Liver (tissue), 9 donors: ENCODE measurements around the gene EVI5. TPM values are rescaled to one million over a fixed set of nuclear protein-coding genes. Genes with fewer than 3 reads are reported as not detected.

ENCODE experiments used
- DNase-seq: peaks from one replicate; pipeline ENCODE4 v3.0.0-alpha.2; 2017; ENCODE audit warnings: low spot score
- H3K27ac ChIP-seq, 2 donors: one replicate each; pipeline ENCODE4 v1.7.0; 2013; ENCODE audit warnings: inconsistent platforms in 2 of 2, low read length in 2 of 2, control low read depth in 1 of 2, low read depth in 1 of 2, mild to moderate bottlenecking in 1 of 2
- H3K27me3 ChIP-seq, 4 donors: one replicate each; pipeline versions ENCODE4 v1.6.1 to v1.7.0; 2013; ENCODE audit warnings: low read length in 3 of 4, inconsistent platforms in 1 of 4, mild to moderate bottlenecking in 1 of 4, moderate library complexity in 1 of 4; ENCODE audit not compliant: control insufficient read depth in 4 of 4, insufficient read depth in 4 of 4
- H3K36me3 ChIP-seq, 4 donors: one replicate each; pipeline versions ENCODE4 v1.6.1 to v1.7.0; 2013; ENCODE audit warnings: low read length in 3 of 4, mild to moderate bottlenecking in 3 of 4, low read depth in 1 of 4, moderate library complexity in 1 of 4; ENCODE audit not compliant: control insufficient read depth in 4 of 4, insufficient read depth in 3 of 4
- H3K4me1 ChIP-seq, 4 donors: one replicate each; pipeline versions ENCODE4 v1.6.1 to v1.7.0; 2013; ENCODE audit warnings: low read length in 3 of 4, mild to moderate bottlenecking in 3 of 4, moderate library complexity in 1 of 4; ENCODE audit not compliant: control insufficient read depth in 4 of 4, insufficient read depth in 4 of 4
- H3K4me3 ChIP-seq, 3 donors: one replicate each; pipeline versions ENCODE4 v1.6.1 to v1.7.0; 2013; ENCODE audit warnings: low read length in 3 of 3, control low read depth in 1 of 3, low read depth in 1 of 3, mild to moderate bottlenecking in 1 of 3
- H3K9ac ChIP-seq, 2 donors: one replicate each; pipeline ENCODE4 v1.7.0; 2013; ENCODE audit warnings: low read length in 2 of 2, mild to moderate bottlenecking in 2 of 2, moderate library complexity in 2 of 2, control low read depth in 1 of 2, low read depth in 1 of 2
- H3K9me3 ChIP-seq, 4 donors: one replicate each; pipeline versions ENCODE4 v1.6.1 to v1.7.0; 2013; ENCODE audit warnings: low read length in 3 of 4; ENCODE audit not compliant: control insufficient read depth in 4 of 4
- ATF3 ChIP-seq: IDR thresholded peaks from 2 replicates; pipeline ENCODE4 v1.6.1; 2016; ENCODE audit warnings: antibody characterized with exemption
- CTCF ChIP-seq: fragments of 150-350 bp; IDR thresholded peaks from 2 replicates; pipeline ENCODE4 v1.5.1; 2017; ENCODE audit warnings: improper control_type of control experiment, low read depth, low read length; ENCODE audit not compliant: missing input control
- EGR1 ChIP-seq, 2 donors: IDR thresholded peaks; 2 replicates each; pipeline ENCODE4 v1.6.1; 2016 to 2018; ENCODE audit warnings: antibody characterized with exemption in 2 of 2, low read depth in 2 of 2
- FOXA1 ChIP-seq: IDR thresholded peaks from 2 replicates; pipeline ENCODE4 v1.6.1; 2016; ENCODE audit warnings: antibody characterized with exemption
- FOXA2 ChIP-seq: IDR thresholded peaks from 2 replicates; pipeline ENCODE4 v1.6.1; 2016; ENCODE audit warnings: antibody characterized with exemption
- GABPA ChIP-seq, 2 donors: IDR thresholded peaks in 1 of 2; conservative IDR thresholded peaks in 1 of 2; 2 replicates each; pipeline ENCODE4 v1.6.1; 2016; ENCODE audit warnings: antibody characterized with exemption in 2 of 2, mild to moderate bottlenecking in 1 of 2, moderate library complexity in 1 of 2
- HNF4A ChIP-seq, 2 donors: conservative IDR thresholded peaks; 2 replicates each; pipeline ENCODE4 v1.6.1; 2016; ENCODE audit warnings: antibody characterized with exemption in 2 of 2, mild to moderate bottlenecking in 2 of 2
- HNF4G ChIP-seq: IDR thresholded peaks from 2 replicates; pipeline ENCODE4 v1.6.1; 2016; ENCODE audit warnings: antibody characterized with exemption
- JUND ChIP-seq, 2 donors: IDR thresholded peaks; 2 replicates each; pipeline ENCODE4 v1.6.1; 2016; ENCODE audit warnings: antibody characterized with exemption in 2 of 2
- NR2F2 ChIP-seq: IDR thresholded peaks from 2 replicates; pipeline ENCODE4 v1.6.1; 2016; ENCODE audit warnings: antibody characterized with exemption
- RAD21 ChIP-seq, 2 donors: IDR thresholded peaks; 2 replicates each; pipeline ENCODE4 v1.6.1; 2016; ENCODE audit warnings: antibody characterized with exemption in 2 of 2, mild to moderate bottlenecking in 2 of 2
- REST ChIP-seq: IDR thresholded peaks from 2 replicates; pipeline ENCODE4 v1.6.1; 2016; ENCODE audit warnings: antibody characterized with exemption, mild to moderate bottlenecking
- RXRA ChIP-seq, 2 donors: IDR thresholded peaks; 2 replicates each; pipeline ENCODE4 v1.6.1; 2017 to 2018; ENCODE audit warnings: antibody characterized with exemption in 2 of 2, mild to moderate bottlenecking in 1 of 2
- SP1 ChIP-seq: IDR thresholded peaks from 2 replicates; pipeline ENCODE4 v1.6.1; 2018; ENCODE audit warnings: antibody characterized with exemption, mild to moderate bottlenecking
- TAF1 ChIP-seq: conservative IDR thresholded peaks from 2 replicates; pipeline ENCODE4 v1.6.1; 2016; ENCODE audit warnings: antibody characterized with exemption, mild to moderate bottlenecking
- YY1 ChIP-seq: IDR thresholded peaks from 2 replicates; pipeline ENCODE4 v1.6.1; 2016; ENCODE audit warnings: antibody characterized with exemption, mild to moderate bottlenecking
- ZBTB33 ChIP-seq: IDR thresholded peaks from 2 replicates; pipeline ENCODE4 v1.6.1; 2016; ENCODE audit warnings: antibody characterized with exemption
- WGBS: extraction: QIAGEN DNeasy Blood & Tissue Kit; methylation state at CpG from one replicate; pipeline ENCODE4 v1.1.7; 2013; 5-methylcytosine and 5-hydroxymethylcytosine counted together
- polyA plus RNA-seq, 2 donors: library from polyadenylated mRNA; stranded (reverse) in 1 of 2; unstranded in 1 of 2; fragments of 200-250 nt in 1 of 2; fragments of >200 nt in 1 of 2; fragmentation: Nextera tagmentation in 1 of 2; extraction: Ambion mirVana in 1 of 2; gene quantifications; one replicate each; pipeline versions ENCODE4 v1.2.1 to v1.2.3, GENCODE V29; 2013 to 2015
- total RNA-seq, 2 donors: library from RNA; depleted of rRNA; stranded (reverse); fragments of >200 nt; gene quantifications; one replicate each; pipeline ENCODE4 v1.2.3, GENCODE V29; 2014
- donor health status: healthy.
- donor health status: healthy.
- donor health status: healthy.
- donor health status: healthy.
- donor health status: healthy.

Gene EVI5
- total and polyA plus RNA-seq, 4 donors: 4.0 to 35.9 (median 19.1) TPM

GRCh38 chr1:92473781-92474495, 311.0 kb downstream of the EVI5 start:
- no peaks in the 10 kb centered on the region for H3K27me3 ChIP-seq
- DNase-seq: no peak
- 86% methylated on average over 5 of the region's 5 CpGs for WGBS
- no peak overlapping the region for H3K9ac ChIP-seq
- H3K36me3 ChIP-seq: no peaks in the 10 kb centered on the region
- TF ChIP-seq FOXA1 (no peak), HNF4G (no peak), EGR1 (IDR thresholded peaks at IDR 0.05; ENCODE audit: low read depth in 2 of 2) (no peak), REST (no peak), GABPA (IDR thresholded peaks at IDR 0.05 in 1 of 2, conservative IDR thresholded peaks at IDR 0.05 in 1 of 2) (no peak), RXRA (IDR thresholded peaks at IDR 0.05) (no peak), CTCF (no peak), YY1 (no peak), NR2F2 (no peak), FOXA2 (no peak)
- H3K9me3 ChIP-seq: no peaks in the 10 kb centered on the region
- H3K27ac ChIP-seq: no peak overlapping the region
- no peak overlapping the region for H3K4me3 ChIP-seq
- H3K4me1 ChIP-seq: no peaks in the 10 kb centered on the region

- Histone ChIP-seq H3K9ac (no peak overlapping the region), H3K4me1 (no peaks in the 10 kb centered on the region)
- no peak for TF ChIP-seq GABPA (IDR thresholded peaks at IDR 0.05 in 1 of 2, conservative IDR thresholded peaks at IDR 0.05 in 1 of 2)
- TF ChIP-seq TAF1: no peak
- TF ChIP-seq YY1: no peak
- TF ChIP-seq JUND (IDR thresholded peaks at IDR 0.05): no peak
- no peak for TF ChIP-seq FOXA1
- no peak for TF ChIP-seq RAD21 (IDR thresholded peaks at IDR 0.05)
- TF ChIP-seq FOXA2: no peak
- TF ChIP-seq SP1: no peak
- no peak for TF ChIP-seq HNF4A (conservative IDR thresholded peaks at IDR 0.05)
- TF ChIP-seq CTCF: no peak
- no peak for TF ChIP-seq REST
- no peak for TF ChIP-seq NR2F2
- no peak for TF ChIP-seq RXRA (IDR thresholded peaks at IDR 0.05)
- no peak for TF ChIP-seq ZBTB33
- no peak for TF ChIP-seq ATF3
Measured at GRCh38 chr1:92470216-92470615, 314.7 kb downstream of the EVI5 start.

More at GRCh38 chr1:92470216-92470615, 314.7 kb downstream of the EVI5 start:
- no peak overlapping the region for H3K27ac ChIP-seq
- no peaks in the 10 kb centered on the region for H3K36me3 ChIP-seq
- no peaks in the 10 kb centered on the region for H3K27me3 ChIP-seq
- DNase-seq: no peak
- no peaks in the 10 kb centered on the region for H3K9me3 ChIP-seq
- no peak overlapping the region for H3K4me3 ChIP-seq
- WGBS: 95% methylated on average over 1 of the region's 1 CpG
